ENCODE data around the gene CDK15.
A peak's percentile ranks its signal among the peaks of the same experiment; 100 is the strongest.
"Not testable (repeated sequence)": the region's sequence is repeated elsewhere in the genome, so short reads cannot be mapped to it uniquely, and the experiment has no call there.

CDK15 gene

DNA sequence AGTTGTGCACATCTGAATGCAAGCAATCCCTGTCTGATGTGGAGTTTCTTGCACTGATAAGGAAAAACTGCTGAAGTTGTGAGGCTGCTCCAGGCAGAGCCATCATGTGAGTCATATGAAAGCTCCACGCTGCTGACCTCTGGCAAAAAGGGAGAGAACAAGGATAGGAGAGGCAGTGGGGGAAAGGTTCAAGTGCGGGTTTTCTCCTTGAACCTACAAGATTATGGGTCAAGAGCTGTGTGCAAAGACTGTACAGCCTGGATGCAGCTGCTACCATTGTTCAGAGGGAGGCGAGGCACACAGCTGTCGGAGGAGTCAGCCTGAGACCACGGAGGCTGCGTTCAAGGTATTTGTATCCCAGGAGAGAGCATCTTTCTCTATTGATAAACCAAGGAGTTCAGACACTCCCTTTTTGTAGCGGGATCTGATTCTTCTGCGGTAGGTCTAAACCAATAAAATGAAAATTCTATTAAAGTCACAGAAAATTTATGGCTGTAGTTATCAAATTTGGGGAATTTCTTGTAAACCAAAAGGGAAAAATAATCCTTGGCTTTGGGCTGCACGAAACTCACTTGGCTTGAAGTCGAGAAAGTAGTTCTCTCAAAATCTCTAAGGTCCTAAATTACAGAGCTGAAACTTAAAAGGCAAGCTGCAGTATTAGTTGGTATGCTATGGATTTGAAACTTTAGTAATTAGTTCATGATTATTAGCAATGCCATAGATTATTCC lies at the start of gene CDK15:
Gene CDK15, plus strand, starts transcription at position 96 of the 729 bp plus-strand sequence. Its CDS starts 128 bp downstream, at position 224.
- DNase-seq (ENCODE audit: low read depth): no peak

DNA sequence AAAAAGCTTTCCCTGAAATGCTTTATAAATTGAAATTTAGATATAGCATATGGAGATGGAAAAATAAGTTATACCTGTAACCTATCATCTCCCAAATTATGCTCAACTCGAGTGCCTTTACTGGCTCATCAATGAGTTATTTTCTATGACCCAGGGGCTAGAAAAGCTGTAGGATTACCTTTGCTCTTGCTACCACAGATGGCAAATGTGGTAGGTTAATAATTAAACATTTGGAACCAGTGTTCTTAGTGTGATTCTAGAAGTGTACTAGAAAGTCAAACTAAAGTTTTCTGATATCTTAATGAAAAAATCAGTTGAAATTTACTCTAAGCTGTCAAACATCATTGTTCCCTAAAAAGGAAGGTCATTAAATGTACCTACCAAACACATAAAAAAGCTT lies 48.1 kb upstream of the CDK15 start:
- DNase-seq (ENCODE audit: low read depth): no peak

DNA sequence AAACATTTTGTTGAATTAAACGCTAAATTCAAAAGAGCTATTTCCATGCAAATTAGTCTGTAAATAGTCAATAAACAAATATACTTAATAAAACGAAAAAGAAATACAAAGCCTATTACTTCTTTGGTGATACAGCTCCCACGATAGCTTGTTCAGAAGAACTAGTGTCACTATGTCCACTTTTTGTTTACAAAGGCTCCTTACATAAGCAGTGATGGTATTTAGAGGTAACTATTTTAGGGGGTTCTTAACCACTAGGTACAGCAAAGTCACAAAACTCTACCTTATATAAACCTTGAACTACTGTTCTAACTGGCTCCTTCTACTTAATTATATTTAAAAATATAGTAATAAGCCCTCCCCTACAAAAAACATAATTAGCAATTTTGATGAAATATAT lies 47.5 kb upstream of the CDK15 start:
- DNase-seq (ENCODE audit: low read depth): no peak

DNA sequence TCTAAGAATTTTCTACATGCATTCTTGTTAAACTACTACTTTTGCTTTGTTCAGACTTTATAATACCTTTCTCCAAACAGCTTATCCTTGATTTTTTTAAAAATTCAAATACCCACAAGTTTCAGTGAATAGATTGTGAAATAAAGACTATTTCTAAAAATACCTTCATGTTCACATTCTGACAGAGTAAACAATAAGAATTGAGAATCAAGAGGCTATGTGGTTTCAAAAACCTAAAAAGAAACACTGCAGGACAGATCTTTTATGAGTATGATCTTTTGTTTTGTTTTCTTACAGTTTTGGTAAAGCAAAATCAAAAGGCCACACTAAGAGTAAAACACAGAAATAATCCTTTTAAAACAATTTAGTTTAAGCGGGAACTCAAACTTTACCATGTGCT lies 46.8 kb upstream of the CDK15 start:
- DNase-seq (ENCODE audit: low read depth): no peak

DNA sequence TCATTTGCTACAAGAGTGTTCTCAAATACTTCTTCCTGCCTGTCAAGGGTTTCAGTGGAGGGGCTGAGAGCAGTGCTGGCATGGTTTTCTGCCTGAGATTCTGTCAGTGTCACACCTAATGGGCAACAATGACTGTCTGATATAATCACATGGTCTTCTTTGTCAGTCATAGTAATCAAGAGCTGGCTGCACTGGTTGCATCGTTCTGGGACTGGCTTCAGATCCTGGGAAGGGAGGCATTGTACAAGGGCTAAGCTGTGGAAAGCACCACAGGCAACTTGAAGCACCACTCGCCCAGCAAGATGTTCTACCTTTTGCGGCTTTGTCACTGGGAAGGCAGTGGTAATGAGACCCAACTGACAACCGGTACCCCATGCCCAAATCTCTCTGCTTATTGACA lies 45.2 kb upstream of the CDK15 start:
- no peak for DNase-seq (ENCODE audit: low read depth)

DNA sequence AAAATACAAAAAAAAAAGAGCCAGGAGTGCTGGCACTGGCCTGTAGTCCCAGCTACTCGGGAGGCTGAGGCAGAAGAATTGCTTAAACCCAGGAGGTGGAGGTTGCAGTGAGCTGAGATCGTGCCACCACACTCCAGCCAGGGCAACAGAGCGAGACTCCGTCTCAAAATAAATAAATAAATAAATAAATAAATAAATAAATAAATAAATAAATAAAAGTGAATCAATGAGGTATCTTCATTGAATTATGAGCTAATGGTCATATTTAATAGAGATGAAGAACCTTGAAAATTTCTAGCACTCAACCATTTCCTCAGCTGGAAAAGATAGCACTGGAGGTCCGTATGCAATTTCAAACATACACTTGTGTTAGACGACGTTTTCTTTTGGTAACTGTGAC lies 41.9 kb upstream of the CDK15 start:
- not testable (repeated sequence) for DNase-seq (ENCODE audit: low read depth)

DNA sequence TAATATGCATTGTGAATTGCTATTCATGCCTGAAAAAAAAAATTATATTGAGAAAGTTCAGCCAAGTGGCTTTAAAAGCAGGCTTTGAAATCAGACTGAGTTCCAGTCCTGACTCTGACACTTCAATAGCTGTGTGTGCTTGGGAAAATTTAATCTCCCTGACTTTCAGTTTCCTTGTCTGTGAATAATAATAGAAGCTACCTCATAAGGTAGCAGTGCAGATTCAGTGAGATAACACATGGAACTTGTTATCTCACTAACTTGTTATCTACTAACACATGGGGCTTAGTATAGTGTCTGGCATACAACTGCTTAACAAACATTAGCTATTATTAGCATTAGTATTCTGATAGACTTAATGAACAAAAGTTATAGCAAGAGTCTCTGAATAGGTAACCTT lies 40.5 kb upstream of the CDK15 start:
- DNase-seq (ENCODE audit: low read depth): no peak

DNA sequence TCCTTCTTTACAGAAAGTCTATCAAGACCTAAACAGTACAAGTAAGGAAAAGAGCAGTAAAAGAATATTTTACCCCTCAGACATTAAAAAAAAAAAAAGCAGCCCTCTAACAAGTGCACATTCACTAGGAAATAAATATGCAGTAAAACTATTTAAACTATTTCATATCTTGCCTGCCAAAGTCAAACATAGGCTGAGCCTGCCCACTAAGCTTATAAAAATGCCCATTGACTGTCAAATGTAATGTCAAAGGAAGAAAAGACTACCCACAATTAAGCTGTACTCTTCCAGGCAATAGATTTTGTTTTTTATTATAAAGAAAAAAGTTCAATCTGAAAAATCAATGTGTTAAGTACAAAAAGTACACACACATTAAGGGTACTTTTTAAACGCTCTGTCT lies 37.4 kb upstream of the CDK15 start:
- no peak for DNase-seq (ENCODE audit: low read depth)

DNA sequence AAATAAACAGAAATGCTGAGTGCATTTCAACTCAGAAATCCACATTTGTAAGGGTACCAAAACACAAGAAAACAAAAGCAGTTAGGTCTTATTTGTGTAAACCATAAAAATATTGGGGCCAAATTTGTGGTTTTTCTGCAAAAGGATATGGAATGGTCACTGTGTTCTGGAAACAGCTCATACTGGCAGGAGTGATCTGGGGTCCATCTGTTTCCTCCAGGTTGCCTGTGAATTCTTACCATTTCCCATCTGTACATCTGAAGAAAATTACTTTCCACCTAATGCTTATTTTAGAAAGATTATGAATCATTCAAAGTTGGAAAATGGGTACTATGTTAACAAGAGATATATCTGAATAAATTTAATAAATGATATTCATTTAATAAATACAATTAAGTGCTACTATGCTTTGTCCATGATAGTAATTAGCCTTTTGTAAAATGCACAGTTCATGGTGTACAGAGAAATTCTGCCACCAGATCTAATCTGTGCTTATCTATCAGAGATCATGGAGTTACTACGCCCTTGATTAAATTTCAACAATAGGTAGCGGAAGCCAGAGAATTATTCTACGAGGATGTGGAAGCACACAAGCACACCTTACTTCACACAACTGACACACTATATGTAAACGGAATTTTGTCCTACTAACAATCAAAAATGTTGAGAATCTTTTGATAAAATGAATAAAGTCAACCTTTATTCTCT lies 36.5 kb upstream of the CDK15 start:
- DNase-seq (ENCODE audit: low read depth): no peak

DNA sequence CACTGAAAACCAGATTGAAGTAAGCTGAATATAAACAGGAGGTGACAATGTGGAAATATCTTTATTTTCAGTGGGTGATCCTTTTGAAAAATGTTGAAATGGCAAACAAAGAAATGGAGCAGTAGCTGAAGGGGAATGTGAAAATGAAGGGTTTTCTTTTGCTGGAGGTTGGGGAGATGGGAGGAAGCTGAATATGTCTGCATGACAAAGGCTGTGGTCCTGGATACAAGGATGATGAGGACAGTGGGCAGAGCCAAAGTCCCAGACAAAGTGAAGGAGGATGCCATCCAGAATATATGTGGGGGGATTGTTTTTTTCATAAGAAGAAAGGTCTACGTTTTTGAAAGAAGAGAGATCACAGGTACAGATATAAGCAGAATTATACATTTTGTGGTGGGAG lies 32.3 kb upstream of the CDK15 start:
- no peak for DNase-seq (ENCODE audit: low read depth)

DNA sequence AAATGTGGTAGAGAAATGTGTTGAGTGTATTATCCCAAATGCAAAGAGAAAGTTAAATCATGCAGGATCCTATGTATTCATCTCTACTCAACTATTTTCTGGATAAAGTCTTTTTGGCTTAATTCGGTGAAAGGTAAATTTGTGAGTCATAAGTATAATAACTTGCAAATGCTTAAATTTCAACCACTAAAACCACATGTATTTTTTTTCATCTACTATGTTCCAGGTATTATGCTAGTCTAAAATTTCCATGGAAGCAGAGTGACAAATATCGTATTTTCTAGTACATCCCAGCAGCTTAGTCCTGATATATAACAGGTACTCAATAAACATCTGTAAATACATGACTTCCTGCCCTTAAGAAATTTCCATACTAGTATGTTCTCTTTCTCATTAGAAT lies 31.8 kb upstream of the CDK15 start:
- DNase-seq (ENCODE audit: low read depth): no peak

DNA sequence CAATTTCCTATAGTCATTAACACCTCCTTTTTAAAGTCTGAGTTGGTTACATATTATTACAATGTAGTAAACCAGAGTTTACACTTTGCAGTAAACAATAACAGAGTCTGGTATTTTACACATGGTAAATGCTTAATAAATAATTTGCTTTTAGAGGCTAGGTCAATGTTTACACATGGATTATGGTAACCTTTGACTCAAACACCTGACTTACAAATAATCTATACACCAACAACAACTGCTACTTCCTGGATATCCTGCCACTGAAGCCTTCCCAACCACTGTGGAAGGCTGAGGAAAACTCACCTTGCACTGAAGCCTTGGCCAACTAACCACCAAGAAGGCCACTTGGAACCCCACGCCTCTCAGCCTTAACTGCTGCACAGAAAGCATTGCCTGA lies 31.0 kb upstream of the CDK15 start:
- no peak for DNase-seq (ENCODE audit: low read depth)

DNA sequence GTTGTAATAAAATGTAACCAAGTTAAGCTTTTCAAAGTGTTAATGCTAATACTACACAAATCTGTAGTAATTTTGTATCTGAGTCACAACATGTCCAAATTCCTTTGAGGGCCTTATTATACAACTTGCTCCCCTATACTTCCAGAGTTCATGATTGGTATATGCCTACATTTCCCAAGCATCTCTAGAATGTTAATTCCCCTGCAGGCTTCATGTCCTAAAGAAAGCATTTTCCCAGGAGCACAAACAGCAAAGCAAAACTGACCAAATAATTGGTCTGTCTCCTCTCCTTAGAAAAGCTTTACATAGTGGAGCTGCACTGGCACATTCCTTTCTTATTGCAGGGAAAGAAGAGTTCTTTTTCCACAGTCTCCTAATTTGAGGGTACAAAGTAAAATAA lies 29.3 kb upstream of the CDK15 start:
- DNase-seq (ENCODE audit: low read depth): no peak

DNA sequence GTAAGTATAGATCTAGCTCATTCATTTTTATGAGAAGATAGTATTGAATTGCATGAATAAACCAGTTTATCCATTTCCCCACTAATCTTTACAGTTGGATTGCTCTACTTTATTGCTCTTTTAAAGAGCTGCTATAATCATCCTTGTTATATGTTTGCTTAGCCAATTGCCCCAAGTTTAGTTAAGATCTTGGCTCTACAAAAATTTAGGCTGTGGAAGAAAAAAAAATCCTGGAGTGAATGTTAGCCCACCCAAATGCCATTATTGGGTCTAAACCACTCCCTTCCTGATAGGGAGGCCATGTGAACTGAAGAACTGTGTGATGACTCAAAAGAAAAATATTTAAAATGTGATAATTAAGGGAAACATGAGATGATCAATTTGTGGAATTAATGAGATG lies 28.5 kb upstream of the CDK15 start:
- DNase-seq (ENCODE audit: low read depth): no peak

DNA sequence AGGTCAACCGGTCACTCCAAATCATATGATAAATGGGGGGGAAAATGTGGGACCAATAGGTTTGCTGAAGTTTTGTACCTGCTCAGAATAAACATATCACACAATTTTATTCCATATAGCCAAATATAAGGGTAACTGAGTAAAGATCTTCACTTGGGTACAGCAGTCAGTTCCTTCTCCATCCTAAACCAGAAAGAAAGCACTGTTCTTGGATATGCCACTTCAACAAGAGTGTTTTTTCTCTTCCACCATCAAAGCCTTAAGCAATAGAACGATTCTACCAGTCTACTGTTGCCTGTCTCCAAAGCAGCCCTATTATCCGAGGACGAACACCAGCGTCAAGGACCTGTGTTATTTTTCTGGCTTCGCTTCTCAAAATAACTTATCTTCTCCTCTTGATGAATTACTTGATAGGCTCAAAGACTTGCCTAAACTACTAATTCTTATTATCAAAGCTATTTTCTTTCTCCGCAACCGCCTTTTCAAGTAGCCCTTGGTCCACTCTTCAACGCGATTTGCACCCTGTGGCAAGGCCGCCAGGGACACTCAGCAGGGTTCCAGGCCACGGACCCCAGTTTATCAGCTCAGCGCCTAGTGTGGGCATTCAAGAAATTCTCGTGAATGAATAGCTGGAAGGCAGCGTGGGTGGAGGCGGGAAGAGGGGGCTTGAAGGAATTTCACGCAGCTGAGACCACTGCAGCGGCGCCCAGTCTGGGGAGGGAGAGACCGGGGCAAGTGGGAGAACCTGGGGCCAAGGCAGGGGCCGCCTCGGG lies 26.2 kb upstream of the CDK15 start:
- DNase-seq (ENCODE audit: low read depth): no peak

DNA sequence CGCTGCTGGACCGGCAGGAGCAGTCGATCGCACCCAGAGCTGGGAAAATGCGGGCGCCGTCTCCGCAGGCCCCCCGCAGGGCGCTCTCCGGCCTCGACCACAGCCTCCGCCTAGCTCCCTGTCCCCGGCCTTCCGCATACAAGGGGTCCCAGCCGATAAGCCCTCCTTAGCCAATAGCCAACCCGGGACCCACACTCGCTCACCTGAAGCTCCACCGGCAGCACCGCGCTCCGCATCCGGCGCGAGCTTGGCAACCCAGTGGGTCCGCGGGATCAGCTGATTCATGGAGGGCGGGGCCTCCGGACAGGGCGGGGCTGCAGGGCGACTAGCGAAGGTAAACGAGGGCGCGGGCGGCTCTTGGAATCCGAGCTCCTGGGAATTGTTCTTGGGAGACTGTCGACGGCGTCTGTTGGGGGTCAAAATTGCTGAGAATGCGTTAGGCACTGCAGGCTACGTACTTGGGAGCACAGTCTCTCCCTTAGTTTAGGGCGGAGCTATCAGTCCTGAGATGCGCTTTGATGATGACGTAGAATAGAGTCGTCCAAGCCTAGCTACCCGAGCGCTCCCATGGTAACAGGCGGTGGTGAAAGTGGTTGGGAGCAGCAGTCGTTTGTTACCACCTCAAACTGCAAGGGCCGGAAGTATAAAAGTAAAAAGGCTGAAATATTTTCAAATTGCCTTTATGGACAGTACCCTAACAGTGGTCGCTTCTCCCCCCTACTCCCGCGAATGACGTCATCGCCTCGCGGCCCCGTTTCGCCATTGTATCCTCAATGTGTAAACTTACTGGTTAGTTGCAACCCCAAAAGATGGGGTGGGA lies 25.5 kb upstream of the CDK15 start, which contains the start of gene ALS2:
Gene ALS2, minus strand, starts transcription at position 260 of the 820 bp plus-strand sequence. CDS start 12,048 bp downstream, outside the sequence.
- peak; percentile 90 for DNase-seq (ENCODE audit: low read depth)

DNA sequence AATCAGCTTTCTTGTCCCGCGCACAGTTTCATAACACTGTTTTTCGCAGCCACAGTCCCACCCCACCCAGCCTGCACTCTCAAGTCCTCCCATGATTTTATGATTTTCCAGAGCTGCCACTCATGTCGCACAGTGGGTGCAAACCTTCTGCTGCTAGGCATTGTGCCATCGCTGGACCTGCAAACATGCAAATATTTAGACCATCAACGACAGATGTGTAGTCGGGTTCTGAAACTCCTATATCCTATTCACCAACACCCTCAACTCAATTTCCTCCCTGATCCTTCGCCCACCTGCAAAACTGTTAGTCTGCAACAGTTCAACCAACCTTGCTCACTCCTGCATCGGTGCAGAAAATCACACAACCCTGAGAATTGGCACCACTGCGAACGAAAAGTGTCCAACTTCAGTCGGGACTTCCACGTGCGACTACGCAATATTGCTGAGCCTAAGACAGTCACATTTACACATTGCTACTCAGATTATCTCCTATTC lies 24.7 kb upstream of the CDK15 start:
- DNase-seq (ENCODE audit: low read depth): no peak

DNA sequence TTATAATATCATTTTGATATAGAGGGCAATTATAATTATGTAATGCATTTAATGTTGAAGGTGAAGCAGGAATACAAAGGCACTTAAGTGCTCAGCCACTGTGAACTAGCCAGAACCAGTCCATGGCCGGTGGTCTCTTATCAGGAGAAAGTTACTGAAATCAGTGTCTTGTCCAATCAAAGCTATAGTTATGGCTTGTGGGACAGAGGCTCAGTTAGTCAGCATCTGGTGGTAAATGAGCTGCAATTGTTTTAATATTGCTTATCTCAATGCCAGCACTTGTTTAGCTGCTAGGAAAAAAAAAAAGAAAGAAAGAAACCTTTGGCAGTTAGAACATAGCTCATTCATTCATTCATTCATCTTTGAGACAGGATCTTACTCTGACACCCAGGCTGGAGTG lies 21.8 kb upstream of the CDK15 start:
- DNase-seq (ENCODE audit: low read depth): no peak

DNA sequence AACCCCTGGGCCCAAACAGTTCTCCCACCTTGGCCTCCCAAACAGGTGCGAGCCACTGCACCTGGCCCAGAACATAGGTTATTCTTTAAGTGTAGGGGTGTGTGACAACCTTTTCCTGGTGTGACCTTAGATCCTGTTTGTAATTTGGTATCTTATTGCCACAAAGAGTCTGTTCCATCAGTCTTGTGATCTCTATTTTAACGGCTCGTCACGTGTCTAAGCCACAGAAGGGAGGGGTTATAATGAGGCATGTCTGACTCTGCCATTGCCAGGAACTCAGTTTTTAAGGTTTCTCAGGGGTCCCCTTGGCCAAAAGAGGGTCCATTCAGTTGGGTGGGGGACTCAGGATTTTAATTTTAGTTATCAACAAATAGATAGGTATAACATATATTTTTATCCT lies 21.2 kb upstream of the CDK15 start:
- DNase-seq (ENCODE audit: low read depth): no peak

DNA sequence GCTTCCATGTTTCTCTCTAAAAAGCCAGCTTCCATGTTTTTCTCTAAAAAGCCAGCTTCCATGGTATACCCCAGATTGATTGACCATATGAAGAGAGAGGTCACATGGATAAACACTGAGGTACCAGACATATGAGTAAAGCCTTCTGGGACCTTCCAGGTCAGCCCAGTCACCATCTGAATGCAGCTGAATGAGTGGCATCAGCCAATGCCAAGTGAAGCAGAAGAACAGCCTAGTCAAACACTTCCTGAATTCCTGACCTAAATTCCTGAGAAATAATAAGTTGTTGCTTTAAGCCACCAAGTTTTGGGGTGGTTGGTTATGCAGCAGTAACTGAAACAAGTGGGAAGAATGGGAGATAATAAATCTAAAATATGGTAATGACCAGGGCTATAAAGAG lies 19.9 kb upstream of the CDK15 start:
- no peak for DNase-seq (ENCODE audit: low read depth)

DNA sequence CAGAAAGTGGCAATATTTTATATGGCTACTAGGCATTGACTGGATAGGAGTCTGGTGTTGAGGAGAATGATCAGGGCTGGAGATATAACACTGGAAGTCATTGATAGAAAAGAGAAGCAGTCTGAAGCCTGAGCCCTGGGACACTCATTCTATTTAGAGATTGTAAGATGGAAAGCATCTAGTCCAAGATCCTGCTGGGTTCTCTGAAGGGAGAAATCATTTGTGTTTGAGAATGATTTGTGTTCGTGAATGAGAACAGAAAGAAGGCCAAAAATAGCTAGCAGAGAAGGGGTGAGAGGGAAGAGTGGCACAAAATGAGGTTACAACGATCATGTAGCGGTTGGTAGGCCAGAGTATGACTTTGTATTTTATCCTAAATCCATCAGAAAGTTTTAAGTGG lies 18.0 kb upstream of the CDK15 start:
- no peak for DNase-seq (ENCODE audit: low read depth)

DNA sequence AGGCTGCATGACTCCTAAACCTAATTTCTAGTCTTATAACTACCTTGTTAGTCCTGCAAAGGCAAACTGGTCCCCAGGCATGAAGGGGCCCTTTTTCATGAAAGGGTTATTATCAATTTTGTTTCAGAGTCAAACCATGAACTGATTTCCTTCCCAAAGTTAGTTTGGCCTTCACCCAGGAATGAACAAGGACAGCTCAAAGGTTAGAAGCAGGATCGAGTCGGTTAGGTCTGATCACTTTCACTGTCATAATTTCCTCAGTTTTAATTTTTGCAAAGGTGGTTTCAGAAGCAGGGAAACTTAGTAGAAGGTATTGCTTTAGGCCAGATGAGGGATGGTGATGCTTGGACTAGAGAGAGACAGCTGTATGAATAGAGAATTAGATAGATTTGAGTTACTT lies 16.9 kb upstream of the CDK15 start:
- no peak for DNase-seq (ENCODE audit: low read depth)
